ENCODE data around the gene ZC3H18.
"Not testable (repeated sequence)": the region's sequence is repeated elsewhere in the genome, so short reads cannot be mapped to it uniquely, and the experiment has no call there.

The ZC3H18 gene

DNA sequence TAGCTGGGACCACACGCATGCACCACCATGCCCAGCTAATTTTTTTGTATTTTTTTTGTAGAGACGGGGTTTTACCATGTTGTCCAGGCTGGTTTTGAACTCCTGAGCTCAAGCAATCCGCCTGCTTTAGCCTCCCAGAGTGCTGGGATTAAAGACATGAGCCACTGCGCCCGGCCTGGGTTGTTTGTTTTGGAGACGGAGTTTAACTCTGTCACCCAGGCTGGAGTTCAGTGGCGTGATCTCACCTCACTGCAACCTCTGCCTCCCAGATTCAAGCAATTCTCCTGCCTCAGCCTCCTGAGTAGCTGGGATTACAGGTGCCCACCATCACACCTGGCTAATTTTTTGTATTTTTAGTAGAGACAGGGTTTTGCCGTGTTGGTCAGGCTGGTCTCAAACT is 39.2 kb downstream of the ZC3H18 start:
- not testable (repeated sequence) for DNase-seq

DNA sequence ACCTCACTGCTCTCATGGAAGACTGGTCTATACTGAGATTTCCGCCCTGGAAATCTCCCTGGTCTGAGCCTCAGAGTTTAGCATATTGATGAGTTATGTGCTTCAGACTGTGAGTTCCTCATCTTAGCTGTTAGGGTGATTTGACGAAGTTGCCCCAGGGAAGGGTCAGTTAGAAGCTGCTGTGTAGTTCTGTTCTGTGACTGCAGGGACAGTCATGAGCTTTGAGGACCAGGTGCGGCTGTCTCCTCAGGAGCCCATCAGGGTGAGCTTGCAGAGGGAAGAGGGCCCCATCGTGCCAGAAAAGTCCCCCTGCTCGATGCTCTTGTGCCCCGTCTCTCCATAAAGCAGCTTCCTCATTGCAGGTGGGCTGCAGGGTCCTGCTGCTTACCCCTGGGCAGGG is 39.9 kb downstream of the ZC3H18 start:
- no peak for DNase-seq

DNA sequence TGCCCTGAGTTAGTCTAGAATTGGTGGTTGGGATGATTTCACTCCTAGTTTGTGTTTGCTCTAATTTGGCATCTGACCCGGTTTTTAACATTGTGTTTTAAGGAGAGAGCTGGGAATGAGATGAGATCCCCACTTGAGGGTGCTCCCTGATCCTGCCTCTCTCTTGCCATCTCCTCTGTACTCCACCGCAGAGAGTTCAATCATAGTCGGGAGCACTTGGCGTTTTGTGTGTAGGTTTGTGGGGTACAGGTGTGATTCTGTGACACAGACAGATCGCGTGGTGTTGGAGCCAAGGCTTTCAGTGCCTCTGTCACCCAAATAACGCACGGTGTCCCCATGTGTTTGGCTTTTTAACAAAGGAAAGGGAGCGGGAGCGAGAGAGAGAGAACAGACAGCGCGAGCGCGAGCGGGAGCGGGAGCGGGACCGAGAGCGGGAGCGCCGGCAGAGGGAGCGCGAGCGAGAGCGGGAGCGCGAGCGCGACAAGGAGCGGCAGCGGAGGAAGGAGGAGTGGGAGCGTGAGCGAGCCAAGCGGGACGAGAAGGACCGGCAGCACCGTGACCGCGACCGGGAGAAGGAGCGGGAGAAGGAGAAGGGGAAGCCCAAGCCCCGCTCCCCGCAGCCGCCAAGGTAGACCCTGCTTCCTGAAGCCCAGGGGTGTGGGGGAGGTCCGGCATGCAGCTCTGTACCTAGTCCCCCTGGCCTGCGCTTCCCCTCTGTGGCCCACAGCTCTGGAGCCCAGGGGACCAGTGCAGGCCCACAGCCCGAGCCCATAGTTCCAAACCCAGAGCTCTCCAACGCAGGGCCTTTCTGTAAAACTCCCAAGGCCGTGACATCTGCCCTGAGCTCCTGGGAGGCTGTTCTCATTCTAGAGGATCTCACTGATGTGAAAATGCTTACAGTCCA is 41.0 kb downstream of the ZC3H18 start:
- DNase-seq: no peak

DNA sequence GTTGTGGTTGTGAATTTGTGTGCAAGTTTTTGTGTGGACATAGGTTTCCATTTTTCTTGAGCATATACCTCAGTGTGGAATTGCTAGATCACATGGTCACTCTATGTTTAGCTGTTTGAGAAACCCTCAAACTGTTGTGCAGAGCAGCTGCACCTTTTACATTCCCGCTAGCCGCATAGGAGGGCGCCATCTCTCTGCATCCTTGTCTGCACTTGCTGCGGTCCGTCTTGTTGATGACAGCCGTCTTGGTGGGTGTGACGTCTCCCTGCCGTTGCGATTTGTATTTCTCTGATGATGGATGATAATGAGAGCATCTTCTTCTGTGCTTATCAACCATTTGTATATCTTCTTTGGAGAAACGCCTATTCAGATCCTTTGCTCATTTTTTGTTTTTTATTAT is 43.1 kb downstream of the ZC3H18 start:
- DNase-seq: no peak

DNA sequence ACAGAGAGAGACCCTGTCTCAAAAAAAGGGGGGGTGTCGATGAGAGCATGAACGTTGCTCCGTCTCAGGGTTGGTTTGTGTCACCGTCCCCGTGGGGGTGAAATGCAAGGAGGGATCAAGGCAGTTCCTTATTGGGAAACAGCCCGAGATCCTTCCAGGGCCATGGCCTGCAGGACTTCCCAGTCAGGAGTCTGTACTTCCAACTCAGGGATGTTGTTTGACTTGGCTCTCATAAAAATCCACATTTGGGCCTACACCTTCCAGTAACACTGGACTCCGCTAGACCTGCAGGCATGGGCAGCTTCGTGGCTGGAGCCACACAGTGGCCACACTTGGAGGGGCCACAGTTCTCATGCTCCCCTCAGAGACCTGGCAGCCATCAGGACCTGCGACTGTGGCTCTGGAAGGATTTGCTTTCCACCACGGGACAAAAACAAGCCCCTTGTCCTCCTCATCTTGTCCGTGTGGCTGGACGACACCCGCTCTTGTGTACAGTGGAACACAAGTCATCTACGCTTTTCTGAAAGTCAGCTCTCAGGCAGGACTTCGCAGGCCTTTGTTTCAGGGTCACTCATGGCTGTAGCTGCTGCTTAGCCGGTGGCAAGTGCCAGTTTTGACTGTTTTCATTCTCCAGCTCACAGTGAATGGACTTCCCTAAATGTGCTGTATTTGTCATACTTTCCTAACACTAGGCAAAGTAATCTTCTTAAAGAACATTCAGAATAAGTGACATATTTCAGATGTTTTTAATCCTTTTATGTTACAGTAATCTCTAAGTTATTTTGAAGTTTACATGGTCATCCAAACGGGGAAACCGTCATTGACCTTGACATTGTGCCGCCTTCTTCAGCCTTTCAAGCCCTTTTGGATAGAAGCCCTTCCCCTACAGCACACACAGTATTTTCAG is 44.0 kb downstream of the ZC3H18 start:
- DNase-seq: peak; percentile 34

DNA sequence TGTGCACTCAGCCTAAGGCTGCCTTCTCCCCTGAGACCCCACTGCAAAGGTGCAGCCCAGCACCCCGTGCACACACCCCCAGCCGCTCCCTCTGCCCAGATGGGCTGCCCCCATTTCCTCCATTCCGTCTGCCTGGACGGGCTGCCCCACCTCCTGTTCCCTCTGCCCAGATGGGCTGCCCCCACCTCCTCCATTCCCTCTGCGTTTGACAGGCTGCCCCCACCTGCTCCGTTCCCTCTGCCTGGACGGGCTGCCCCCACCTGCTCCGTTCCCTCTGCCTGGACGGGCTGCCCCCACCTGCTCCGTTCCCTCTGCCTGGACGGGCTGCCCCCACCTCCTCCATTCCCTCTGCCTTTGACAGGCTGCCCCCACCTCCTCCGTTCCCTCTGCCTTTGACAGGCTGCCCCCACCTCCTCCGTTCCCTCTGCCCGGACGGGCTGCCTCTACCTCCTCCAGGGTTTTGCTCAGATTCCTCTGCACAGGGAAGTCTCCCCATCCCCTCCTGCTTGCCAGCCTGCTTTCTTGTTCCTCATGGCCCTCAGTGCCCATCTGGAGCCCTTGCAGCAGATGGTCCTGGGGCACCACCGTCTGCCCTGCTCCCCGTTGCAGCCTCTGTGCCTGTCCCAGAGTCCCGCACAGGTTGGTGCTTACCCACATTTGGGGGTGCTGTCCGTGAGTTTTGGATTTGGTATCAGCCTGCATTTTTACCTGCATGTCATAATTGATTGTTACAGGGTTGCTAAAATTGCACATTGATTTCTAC is 44.8 kb downstream of the ZC3H18 start:
- no peak for DNase-seq

DNA sequence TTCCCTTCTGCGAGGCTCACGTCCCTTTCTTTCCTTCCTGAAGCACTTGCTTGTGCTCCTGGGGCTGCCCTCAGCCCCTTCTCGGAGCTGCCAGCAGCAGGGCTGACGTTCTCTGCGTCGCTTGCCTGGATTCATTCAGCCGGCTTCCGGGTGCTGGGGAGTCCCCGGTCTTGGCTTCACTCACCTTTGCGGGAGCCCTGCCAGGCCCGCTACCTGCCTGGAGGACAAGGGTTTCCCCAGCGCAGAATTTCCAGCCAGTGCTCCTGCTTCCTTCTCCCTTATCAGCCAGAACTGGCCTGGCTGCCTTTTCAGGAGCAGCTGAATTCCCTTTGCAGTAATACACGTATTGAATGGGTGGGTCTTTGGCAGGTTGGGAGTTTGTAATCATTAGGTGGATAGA is 46.1 kb downstream of the ZC3H18 start:
- DNase-seq: no peak

DNA sequence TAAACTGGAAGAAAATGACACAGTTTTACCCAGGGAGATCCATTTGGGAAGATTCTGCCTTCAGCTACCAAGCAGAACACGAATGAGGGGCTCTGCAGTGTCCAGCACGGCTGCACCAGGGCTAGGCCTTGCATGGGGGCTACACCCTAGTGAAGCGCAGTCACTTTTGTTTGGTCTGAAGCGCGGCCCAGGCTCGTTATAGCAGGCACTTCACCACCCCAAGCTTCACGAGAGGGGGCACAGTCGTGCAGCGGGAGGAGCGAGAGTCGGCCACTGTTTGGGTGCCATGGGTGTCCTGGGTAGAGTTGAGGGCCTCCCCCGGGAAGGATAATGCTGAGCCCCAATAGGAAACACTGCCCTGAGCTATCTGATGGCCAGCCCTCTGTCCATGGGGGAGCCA is 46.5 kb downstream of the ZC3H18 start:
- no peak for DNase-seq

DNA sequence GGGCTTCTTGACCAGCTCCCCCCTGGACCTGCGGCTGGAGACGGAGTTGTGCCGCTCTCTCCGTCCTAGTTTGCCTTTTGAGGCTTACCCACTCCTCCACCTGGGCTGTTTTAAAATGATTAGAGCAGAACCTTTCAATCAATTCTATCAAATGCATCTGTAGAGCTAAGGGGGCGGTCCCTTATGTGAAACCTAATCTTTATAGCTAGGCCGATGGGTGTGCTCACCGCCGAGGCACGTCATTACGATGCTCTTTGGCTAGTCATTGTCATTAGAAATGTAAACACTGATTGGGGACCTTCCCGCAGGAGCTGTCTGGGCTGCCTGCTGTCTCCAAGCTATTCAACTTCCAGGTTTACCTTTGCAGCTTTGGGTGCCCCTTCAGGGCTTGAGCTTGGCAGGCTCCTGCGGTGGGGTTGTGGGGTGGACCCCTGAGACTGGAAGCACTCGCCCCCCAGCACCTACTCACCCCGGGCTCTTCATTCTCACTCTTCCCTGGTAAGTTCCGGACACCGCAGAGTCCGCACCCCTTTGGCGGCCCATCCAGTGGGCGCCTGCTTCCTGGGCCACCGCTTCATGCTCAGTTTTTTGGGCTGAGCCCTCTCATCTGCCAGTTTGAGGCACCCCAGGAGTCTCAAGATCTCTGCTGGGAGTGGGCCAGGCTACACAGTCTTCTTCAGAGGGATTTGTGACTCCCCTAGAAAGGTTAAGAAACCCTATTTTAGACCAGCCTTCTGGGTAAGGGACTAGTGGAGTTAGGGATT is 47.2 kb downstream of the ZC3H18 start:
- DNase-seq: no peak

DNA sequence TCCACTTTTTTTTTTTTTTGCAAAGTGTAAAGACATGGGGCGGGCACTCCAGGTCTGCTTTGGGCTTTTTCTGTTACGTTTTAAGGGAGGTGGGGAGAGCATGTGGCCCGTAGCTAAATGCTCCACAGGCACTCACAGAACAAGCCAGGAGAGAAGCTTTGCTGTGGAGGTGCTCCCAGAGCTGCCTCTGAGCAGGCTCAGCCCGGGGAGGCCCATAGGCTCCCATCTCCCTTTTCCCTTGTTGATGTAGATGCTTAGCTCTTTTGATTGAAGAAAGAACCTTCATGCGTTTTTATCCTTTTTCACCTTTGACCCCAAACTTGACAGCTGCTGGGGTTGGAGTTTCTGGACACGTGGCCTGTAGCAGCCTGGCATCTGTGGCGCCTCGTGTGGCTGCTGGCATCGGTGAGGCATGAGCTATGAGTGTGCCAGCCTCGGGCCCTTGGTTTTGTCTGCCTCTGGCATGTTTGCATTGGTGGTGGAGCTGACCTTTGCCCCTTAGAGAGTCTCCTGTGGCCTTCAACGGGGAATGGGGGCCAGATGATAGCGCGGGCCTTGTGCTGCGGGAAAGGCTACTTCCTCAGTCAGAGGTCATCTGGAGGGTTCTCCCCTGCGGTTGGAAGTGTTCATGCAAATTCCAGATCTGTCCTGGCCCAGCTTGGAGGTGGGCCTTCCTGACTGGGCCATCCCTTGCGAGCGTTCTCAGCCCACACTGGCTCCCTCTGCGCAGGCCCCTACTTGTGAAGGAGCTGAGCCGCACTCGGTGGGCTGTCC is 48.2 kb downstream of the ZC3H18 start:
- DNase-seq: no peak

DNA sequence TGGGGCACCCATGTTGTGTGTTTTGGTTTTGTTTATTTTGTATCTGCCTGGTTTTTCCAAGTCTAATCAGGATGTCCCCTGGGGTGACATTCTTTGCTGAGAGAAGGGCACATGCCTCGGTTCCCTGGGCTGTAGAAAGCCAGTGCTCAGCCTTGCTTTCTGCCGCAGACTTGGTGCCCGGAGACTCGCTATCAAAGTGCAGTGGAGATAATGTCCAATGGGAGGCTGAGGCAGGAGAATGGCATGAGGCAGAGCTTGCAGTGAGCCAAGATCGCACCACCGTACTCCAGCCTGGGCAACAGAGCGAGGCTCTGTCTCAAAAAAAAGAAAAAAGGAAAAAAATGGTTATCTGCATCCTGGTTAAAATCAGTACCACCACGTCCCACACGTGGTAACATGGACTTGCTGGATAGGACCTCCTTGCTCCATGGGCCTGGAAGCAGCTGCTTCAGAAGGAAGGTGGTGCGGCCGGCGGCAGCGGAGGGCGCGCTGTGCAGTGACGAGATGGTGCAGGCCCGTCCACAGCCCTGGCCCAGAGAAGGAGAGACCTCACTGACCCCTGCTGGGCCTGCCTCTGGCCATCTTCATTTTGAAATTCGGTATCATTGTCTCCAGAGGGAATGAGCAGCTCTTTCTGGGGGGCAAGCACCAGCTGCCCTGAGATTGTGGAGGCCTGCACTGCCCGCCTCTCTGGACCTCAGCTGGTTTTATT is 48.9 kb downstream of the ZC3H18 start:
- no peak for DNase-seq

DNA sequence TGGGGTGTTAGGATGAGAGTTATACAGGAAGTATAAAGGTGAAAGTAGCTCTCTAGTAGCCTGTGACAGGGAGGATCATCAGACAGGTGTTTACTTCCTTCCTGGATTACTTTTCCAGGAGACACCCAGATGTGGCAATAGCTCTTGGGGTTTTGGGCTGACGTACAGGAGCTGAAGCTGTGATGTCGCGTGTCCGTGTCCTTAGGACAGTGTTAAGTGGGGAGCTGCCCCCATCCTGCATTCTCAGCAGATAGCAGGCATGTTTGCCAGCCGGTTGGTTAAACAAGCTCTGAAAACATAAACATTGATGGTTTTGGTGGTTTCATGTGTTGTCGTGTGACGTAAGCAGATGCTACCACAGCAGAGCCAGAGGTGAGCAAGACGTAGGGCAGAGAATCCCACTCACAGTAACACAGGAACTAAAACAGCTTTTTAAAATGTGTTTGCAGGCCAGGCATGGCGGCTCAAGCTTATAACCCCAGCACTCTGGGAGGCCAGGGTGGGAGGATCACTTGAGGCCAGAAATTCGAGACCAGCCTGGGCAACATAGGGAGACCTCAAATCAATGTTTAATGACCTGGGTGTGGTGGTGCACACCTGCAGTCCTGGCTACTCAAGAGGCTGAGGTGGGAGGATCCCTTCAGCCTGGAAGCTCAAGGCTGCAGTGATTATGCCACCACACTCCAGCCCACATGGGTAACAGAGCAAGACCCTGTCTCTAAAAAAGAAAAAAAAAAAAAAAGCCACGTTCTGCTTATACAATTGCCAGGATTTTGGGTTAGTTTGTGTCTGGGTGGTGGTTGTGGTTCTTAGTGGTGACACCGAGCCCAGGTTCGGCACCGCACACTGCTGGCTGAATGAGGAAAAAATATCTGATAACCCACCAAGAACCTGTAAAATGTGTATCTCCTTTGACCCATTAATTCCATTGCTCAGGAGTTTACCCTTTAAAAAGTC is 49.9 kb downstream of the ZC3H18 start:
- peak; percentile 36 for DNase-seq

DNA sequence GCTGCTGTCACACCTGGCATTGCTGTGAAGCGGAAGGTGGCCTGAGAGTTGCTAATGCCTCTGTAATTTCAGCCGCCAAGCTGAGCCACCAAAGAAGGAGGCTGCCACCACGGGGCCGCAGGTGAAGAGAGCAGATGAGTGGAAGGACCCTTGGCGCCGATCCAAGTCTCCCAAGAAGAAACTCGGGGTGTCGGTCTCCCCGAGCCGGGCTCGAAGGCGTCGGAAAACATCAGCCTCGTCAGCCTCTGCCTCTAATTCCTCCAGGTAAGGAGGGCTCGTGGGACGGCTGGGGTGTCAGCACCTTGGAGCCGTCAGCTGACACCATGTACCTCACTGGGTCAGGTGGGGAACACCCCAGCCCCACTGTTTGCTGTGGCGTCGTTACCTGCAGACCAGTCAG is 51.9 kb downstream of the ZC3H18 start:
- DNase-seq: no peak

DNA sequence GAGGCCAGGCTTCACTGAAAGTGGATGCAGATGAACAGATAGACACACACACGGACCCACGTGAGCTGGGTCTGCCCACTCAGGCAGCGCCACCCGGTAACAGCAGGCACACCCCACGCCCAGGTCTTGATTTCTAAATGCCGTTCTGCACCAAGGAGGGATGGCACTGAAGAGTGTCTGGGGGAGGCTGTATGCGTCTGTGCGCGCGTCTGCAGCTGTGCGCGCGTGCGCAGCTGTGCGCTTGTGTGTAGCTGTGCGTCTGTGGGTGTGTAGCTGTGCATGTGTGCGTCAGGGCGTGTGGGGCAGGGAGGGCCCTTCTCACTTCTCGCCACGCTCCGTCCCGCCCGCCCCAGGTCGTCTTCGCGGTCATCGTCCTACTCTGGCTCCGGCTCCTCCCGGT is 52.7 kb downstream of the ZC3H18 start:
- DNase-seq: no peak

DNA sequence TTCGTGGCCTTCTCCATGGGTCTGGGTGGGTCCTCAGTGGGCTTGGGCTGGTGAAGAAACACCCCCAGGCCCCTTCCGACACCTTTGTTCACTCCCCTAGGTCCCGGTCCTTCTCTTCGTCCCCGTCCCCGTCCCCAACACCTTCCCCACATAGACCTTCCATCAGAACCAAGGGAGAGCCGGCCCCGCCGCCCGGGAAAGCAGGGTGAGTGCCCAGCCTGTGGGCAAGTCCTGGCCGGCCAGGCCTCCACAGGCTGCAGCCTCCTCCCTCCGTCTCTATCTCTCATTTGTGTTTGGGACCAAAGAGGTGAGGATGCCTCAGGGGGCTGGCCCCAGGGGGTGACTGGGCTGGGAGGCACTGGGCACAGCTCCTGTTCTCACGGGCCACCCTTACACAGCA is 53.7 kb downstream of the ZC3H18 start:
- no peak for DNase-seq

DNA sequence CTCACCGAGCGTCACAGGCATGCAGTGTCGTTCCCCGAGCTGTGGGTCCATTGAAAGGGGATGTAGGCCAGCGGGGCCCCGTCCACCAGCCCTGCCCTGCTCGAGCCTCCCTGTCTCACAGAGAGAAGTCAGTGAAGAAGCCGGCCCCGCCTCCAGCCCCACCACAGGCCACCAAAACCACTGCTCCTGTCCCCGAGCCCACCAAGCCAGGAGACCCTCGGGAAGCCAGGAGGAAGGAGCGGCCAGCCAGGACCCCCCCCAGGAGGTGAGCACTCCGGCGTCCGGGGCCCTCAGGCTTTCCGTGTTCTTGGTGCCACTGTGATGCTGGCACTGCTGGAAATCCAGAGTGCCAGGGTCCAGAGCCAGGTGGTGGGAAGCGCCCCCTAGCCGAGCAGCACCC is 54.3 kb downstream of the ZC3H18 start:
- no peak for DNase-seq

DNA sequence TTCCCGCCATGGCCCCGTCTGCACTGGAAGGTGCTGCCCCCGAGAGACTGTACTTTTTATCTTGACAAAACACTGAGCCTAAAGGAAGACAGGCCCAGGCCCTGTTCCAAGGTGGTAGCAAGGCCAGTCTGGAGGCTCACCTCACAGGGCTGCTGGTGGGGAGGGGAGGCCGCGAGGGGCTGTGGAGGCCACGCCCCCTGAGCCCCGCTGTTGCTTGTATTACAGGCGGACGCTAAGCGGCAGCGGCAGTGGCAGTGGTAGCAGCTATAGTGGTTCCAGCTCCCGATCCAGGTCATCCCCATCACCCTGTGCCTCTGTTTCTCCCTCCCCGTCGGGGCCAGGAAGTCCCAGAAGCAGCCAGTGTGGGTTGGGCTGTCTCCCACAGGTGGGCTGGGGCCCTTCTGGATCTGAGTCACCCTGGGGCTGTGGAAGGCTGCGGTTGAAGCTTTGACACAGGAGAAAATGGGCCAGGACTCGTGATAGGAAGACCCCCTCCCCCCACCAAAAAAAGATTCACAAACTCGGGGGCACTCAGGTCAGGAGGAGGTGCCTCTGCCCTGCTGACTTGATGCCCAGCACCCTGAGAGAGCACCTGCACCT is 54.9 kb downstream of the ZC3H18 start:
- no peak for DNase-seq

DNA sequence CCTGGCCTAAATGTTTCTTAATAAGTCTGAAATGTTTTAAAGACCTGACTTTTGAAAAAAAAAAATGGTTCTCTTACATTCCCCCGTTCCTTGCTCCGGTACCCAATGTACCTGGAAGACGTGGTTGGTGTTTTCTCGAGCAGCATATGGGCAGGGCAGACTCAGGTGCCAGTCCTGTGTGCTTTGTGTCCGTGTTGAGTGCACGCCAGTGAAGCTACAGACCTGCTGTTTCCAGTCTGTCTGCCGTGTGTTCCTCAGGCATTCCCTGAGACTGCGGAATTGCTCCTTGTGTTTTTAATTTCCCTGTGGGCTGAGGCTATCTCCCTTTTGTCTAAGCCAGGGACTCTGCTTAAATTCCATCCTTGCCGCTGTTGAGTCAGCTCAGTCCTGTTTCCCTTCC is 56.4 kb downstream of the ZC3H18 start:
- DNase-seq: no peak

All from HCEC 1CT (cell line).